IMR-90 (cell line): ENCODE results near the gene FNIP1.

Experiments used
- CEBPB ChIP-seq: IDR thresholded peaks from 2 replicates; pipeline ENCODE4 v1.6.1; 2012; ENCODE audit warnings: low read depth, low read length, improper control_type of control experiment
- CTCF ChIP-seq: conservative IDR thresholded peaks from 2 replicates; pipeline ENCODE4 v1.5.1; 2012; ENCODE audit warnings: mild to moderate bottlenecking, low read depth, low read length, improper control_type of control experiment
- ELK1 ChIP-seq: fragments of 150-350 bp; IDR thresholded peaks from 2 replicates; pipeline ENCODE4 v1.6.1; 2016; ENCODE audit warnings: low read depth, mild to moderate bottlenecking, low read length, moderate library complexity, borderline replicate concordance
- FOS ChIP-seq: fragments of 150-350 bp; IDR thresholded peaks from 2 replicates; pipeline ENCODE4 v1.6.1; 2016; ENCODE audit warnings: low read depth, low read length
- MAFK ChIP-seq: IDR thresholded peaks from 2 replicates; pipeline ENCODE4 v1.6.1; 2012; ENCODE audit warnings: low read depth, low read length, improper control_type of control experiment
- MAZ ChIP-seq: IDR thresholded peaks from 2 replicates; pipeline ENCODE4 v1.6.1; 2012; ENCODE audit warnings: low read depth, mild to moderate bottlenecking, low read length, improper control_type of control experiment, moderate library complexity, borderline replicate concordance
- POLR2A ChIP-seq: IDR thresholded peaks from 2 replicates; pipeline ENCODE4 v1.6.1; 2012; ENCODE audit warnings: mild to moderate bottlenecking, low read depth, low read length
- RAD21 ChIP-seq: IDR thresholded peaks from 2 replicates; pipeline ENCODE4 v1.6.1; 2012; ENCODE audit warnings: low read length, improper control_type of control experiment
- RCOR1 ChIP-seq: IDR thresholded peaks from 2 replicates; pipeline ENCODE4 v1.6.1; 2012; ENCODE audit warnings: mild to moderate bottlenecking, low read length, improper control_type of control experiment; ENCODE audit not compliant: insufficient replicate concordance
- SMC3 ChIP-seq: fragments of 150-350 bp; IDR thresholded peaks from 2 replicates; pipeline ENCODE4 v1.6.1; 2016; ENCODE audit warnings: low read depth, mild to moderate bottlenecking, antibody characterized with exemption, low read length, moderate library complexity
- USF2 ChIP-seq: fragments of 150-350 bp; IDR thresholded peaks from 2 replicates; pipeline ENCODE4 v1.6.1; 2017; ENCODE audit warnings: mild to moderate bottlenecking, antibody characterized with exemption, low read length, low read depth

GRCh38 chr5:131607418-131607817 lies 189.4 kb downstream of the FNIP1 start:
- no peak for TF ChIP-seq ELK1
- TF ChIP-seq RCOR1 = no peak
- no peak for TF ChIP-seq CTCF
- no peak for TF ChIP-seq USF2
- TF ChIP-seq CEBPB = no peak
- no peak for TF ChIP-seq POLR2A
- TF ChIP-seq MAFK = no peak
- no peak for TF ChIP-seq RAD21
- TF ChIP-seq FOS = no peak
- TF ChIP-seq SMC3 = no peak
- no peak for TF ChIP-seq MAZ
